DND-41 (cell line): Measurements from ENCODE around the gene SLC2A13.

Source experiments
- CTCF ChIP-seq: IDR thresholded peaks from 2 replicates; pipeline ENCODE4 v1.5.1; 2012; ENCODE audit warnings: borderline replicate concordance, low read length, moderate library complexity, mild to moderate bottlenecking; ENCODE audit not compliant: poor library complexity, severe bottlenecking; ENCODE audit errors: extremely low read depth
- EZH2 ChIP-seq: IDR thresholded peaks from 3 replicates; pipeline ENCODE4 v1.6.1; 2012; ENCODE audit warnings: borderline replicate concordance, low read depth, mild to moderate bottlenecking, moderate library complexity, low read length, inconsistent platforms; ENCODE audit not compliant: severe bottlenecking

GRCh38 chr12:39959467-39959866 is 146.4 kb downstream of the SLC2A13 start:
- no peak for TF ChIP-seq CTCF
- no peak for TF ChIP-seq EZH2
